GM21576 (cell line): ENCODE results near the gene TMEM260.
"Not testable (repeated sequence)": the region's sequence is repeated elsewhere in the genome, so short reads cannot be mapped to it uniquely, and the experiment has no call there.

Source experiments
- ATAC-seq: cut with Tn5 transposase; IDR thresholded peaks from one replicate; pipeline ENCODE4 v1.9.1; 2021; ENCODE audit warnings: mild to moderate bottlenecking, moderate library complexity; ENCODE audit not compliant: unreplicated experiment

The TMEM260 gene

DNA sequence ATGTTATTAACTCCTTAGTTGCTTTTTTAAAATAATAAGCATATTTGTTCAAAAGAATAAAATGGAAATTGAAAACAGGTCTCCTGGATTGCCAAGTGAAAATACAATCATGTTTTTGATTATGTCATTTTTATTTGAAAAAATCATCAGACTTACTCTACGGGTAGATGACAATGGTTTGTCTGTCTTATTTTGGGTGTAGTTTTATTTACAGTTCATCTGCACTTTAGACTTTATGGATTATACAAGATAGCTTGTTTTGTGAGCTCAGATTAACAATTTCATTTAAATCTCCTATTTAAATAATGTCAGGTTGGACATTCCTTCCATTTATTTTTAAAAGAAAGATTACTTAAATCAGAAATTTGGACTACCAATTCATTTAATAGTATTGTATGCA, 14.8 kb downstream of the TMEM260 start:
- ATAC-seq = no peak

DNA sequence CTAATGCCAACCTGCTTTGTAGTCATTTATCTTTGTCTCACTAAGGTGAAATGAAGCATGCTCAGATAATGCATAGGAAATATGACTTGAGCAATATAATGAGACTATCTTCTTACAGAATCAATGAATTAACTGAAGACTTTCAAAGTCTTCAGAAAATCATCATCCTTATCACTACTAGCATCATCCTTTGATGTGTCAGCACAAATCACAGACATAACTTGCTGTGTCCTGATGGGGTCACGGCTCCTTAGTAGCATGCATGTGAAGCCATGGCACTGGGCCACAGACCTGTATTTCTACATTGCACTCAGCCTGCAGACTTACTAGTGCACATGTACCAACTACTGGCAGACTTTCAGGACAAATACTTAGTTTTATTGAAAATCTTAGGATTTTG, 18.9 kb downstream of the TMEM260 start:
- ATAC-seq = no peak

DNA sequence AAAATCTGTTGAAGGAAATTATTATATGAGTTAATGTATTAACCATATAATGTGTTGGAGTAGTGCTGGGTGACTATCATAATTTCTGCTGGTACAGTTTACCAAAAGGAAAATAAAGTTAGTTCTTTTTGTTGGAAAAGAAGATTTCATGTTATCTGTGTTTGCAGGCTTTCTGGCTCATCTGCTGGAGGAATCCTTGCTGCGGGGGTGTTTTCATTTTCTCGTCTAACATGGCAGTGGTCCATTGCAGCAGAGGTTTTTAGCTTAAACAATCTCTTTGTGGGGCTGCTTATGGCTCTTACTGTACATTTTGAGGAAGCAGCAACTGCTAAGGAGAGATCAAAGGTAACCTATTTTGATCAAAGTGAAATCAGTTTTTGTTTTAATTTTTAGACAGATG, 24.1 kb downstream of the TMEM260 start:
- ATAC-seq = no peak

DNA sequence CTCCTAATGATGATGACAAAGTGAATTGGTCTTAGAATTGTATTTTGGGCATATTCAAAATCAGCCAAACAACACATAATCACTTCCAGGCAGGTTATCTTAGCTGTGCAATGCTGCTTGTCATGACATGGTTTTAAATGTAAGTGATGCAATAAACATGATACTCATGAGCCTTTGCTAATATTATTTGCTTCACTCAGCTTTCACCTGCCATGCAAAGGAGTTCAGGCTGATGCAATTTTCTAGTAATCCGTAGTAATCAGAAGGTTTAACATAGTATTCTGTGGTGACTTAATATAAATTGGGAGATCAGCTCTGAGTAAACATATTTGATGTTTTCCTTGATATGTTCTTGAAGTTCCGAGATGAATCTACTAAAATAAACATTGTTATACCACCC, 29.1 kb downstream of the TMEM260 start:
- no peak for ATAC-seq

- not testable (repeated sequence) for ATAC-seq
Observed at GRCh38 chr14:56611663-56612062, 32.1 kb downstream of the TMEM260 start.

DNA sequence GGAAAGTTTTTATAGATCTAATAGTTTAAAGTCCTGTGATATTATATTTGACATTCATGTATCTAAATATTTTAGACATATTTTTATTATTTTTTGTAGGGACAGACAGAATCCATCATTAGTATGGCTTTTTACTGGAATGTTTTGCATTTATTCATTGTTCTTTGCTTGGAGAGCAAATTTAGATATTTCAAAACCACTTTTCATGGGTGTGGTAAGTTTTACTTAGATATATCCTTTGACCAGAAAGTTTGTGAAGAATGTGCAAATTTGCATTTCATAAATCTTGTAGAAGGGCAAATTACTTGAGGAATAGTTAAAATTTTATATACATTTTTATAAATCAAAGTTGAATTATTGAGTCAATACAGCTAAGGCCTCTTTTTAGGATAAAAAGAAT, 37.5 kb downstream of the TMEM260 start:
- no peak for ATAC-seq

GRCh38 chr14:56630707-56631106, 51.1 kb downstream of the TMEM260 start:
- no peak for ATAC-seq

GRCh38 chr14:56632195-56632594, 52.6 kb downstream of the TMEM260 start:
- ATAC-seq = no peak

DNA sequence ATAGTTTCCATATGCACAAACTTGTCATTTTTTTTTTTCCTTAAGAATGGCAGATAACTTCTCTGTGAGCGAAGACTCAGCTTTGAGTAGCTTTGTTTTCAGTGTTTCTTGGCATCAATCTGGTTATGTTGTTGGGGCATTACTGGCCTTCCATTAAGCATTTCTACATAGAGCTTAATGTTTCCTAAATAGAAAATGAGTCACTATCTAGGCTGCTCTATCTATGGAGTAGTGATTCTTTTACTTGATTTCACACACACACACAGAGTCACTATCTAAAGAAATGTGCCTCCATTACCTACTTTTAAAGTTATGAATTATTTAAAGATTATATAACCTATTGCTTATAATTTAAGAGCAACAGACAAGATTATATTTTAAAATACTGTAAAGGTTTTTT, 53.9 kb downstream of the TMEM260 start:
- no peak for ATAC-seq

GRCh38 chr14:56635041-56635440, 55.4 kb downstream of the TMEM260 start:
- no peak for ATAC-seq

- no peak for ATAC-seq
Observed at GRCh38 chr14:56647493-56647892, 67.9 kb downstream of the TMEM260 start.

GRCh38 chr14:56648508-56649301, 69.1 kb downstream of the TMEM260 start:
- no peak for ATAC-seq

- no peak for ATAC-seq
Observed at GRCh38 chr14:56649382-56649781, 69.8 kb downstream of the TMEM260 start.

DNA sequence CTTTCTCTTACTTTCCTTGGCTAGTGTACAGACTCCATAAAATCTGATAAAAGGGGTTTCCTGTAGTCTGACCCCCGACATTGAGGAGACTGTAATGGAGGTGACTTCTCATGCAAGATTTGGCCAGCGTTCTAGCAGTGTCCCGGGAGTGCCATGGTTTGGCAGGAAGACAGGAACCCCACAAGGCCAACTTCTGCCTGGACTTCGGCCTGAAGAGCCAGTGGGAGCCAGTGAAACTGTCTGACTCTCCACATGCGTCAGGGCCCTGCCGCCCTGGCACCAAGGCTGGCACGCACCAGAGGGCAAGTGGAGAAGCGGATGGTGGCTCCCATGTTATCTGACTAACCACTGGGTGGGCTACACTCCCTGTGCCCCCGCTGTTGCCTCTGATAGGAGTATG, 70.5 kb downstream of the TMEM260 start:
- no peak for ATAC-seq

DNA sequence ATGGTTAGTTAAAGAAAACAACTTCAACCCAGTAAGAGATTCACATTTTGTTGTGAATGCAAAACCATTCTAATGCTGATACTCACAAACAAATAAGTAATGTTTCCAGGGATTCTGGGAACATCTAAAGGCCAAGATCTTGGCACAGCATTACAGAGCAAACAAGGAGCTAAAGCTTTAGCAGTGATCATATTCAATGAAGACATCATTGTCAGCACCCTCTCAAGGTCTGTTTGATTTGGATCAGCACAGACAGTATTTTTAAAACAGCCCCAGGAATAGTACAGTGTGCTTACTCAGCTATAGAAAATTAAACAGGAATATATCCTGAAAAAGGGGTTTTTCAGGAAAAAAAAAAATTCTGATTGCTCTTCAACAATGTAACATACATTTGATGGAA, 71.4 kb downstream of the TMEM260 start:
- ATAC-seq = no peak

DNA sequence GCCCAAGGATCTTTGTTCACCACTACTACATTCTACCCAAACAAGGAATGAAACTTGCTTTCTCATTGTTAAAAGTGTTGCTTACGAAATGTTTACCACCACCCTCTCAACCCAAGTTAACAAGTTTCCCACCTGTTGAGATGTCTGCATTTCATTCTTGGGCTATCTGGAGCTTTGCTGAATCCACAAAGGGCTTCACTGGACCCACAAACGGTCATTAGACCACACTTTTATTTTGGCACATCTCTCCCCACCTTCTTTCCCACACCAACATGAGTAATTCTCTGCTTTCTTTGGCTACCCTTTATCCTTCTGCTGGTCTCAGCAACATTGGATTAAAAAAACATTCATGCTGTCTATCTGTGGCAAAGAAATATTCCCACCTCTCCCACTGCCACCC, 78.0 kb downstream of the TMEM260 start:
- no peak for ATAC-seq

DNA sequence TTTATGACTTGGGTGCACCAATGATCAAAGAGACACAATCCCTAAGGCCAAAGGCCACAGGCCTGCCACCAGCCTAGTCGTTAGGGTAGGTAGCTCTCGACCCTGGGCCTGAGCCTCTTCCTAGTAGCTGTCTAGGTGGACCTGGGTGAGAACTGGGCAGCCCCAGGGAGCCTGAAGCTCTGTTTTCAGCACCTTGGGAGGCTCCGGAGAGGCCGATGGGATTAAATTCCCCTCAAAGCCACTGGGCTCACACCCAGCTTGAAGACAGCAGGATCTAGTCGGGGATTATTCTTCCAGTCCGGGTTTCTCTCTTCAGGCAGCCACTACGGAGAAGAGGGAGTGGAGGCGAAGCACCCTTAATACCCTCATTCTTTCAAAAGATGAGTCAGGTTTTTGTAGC, 79.8 kb downstream of the TMEM260 start:
- ATAC-seq = no peak

GRCh38 chr14:56659964-56660551, 80.5 kb downstream of the TMEM260 start:
- no peak for ATAC-seq

- ATAC-seq = no peak
Observed at GRCh38 chr14:56660677-56661389, 81.2 kb downstream of the TMEM260 start.

GRCh38 chr14:56661478-56661877, 81.9 kb downstream of the TMEM260 start:
- no peak for ATAC-seq

GRCh38 chr14:56664811-56665421, 85.3 kb downstream of the TMEM260 start:
- ATAC-seq = no peak

DNA sequence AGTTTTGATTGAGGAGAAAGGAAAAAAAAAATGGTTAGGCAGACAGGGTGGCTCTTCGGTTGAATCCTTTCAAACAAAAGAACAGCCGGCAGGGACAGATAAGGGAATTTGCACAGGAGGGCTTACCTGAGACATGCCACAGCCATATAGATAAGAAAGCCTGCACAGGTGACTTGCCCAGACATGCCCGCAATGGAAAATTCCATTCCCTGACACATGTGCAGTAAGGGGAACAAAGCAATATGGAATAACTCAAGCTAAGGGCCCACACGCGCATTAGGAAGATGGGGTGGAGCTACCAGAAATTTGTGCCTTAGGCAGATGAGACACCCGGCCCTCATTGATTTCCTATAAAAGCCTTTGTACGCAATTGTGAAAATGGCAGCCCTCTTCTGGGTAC, 86.7 kb downstream of the TMEM260 start:
- ATAC-seq = no peak
